Suprapubic skin (tissue), 4 donors: Measurements from ENCODE around the gene HGF. TPM values are rescaled to one million over a fixed set of nuclear protein-coding genes. Genes with fewer than 3 reads are reported as not detected.

Experiments used
- DNase-seq, 2 donors: peaks; one replicate each; pipeline ENCODE4 v3.0.0-alpha.2; 2019; ENCODE audit warnings: low spot score in 2 of 2
- H3K27ac ChIP-seq: fragments of 200-600 bp; sonication (generic); one replicate; pipeline ENCODE4 v1.5.1; 2019
- H3K27me3 ChIP-seq: fragments of 200-600 bp; sonication (generic); one replicate; pipeline ENCODE4 v1.5.1; 2019
- H3K36me3 ChIP-seq: fragments of 200-600 bp; sonication (generic); one replicate; pipeline ENCODE4 v1.5.1; 2019
- H3K4me1 ChIP-seq: fragments of 200-600 bp; sonication (generic); one replicate; pipeline ENCODE4 v1.5.1; 2019
- H3K4me3 ChIP-seq: fragments of 200-600 bp; sonication (generic); one replicate; pipeline ENCODE4 v1.5.1; 2019; ENCODE audit warnings: mild to moderate bottlenecking
- H3K9me3 ChIP-seq: fragments of 200-600 bp; sonication (generic); one replicate; pipeline ENCODE4 v1.5.1; 2019
- CTCF ChIP-seq, 2 donors: fragments of 200-600 bp in 1 of 2; fragments of 450-650 bp in 1 of 2; sonication (generic) in 1 of 2; IDR thresholded peaks; one replicate each; pipeline ENCODE4 v1.5.1; 2016 to 2019; ENCODE audit warnings: antibody characterized with exemption in 2 of 2, mild to moderate bottlenecking in 1 of 2, moderate library complexity in 1 of 2
- EP300 ChIP-seq: sonication (generic); formaldehyde crosslinking; IDR thresholded peaks from one replicate; pipeline ENCODE4 v1.6.1; 2017; ENCODE audit warnings: antibody characterized with exemption
- POLR2A ChIP-seq, 2 donors: fragments of 450-650 bp; IDR thresholded peaks; one replicate each; pipeline ENCODE4 v1.6.1; 2017; ENCODE audit warnings: antibody characterized with exemption in 2 of 2, mild to moderate bottlenecking in 2 of 2, moderate library complexity in 2 of 2
- POLR2AphosphoS5 ChIP-seq, 3 donors: sonication (generic); formaldehyde crosslinking; IDR thresholded peaks; one replicate each; pipeline ENCODE4 v1.6.1; 2017; ENCODE audit warnings: antibody characterized with exemption in 3 of 3
- WGBS: methylation state at CpG from one replicate; pipeline ENCODE4 v1.1.5; 2018; 5-methylcytosine and 5-hydroxymethylcytosine counted together
- total RNA-seq, 4 donors: library from RNA; depleted of rRNA; stranded (reverse); fragments of >200 nt; gene quantifications; one replicate each; pipeline ENCODE4 v1.1.0, GENCODE V29; 2016

HGF gene
- total RNA-seq, 4 donors from 2014 or later: 0.47 to 1.9 (median 0.89) TPM

- Histone ChIP-seq H3K4me3 (no peak overlapping the region), H3K27me3 (no peaks in the 10 kb centered on the region), H3K36me3 (no peaks in the 10 kb centered on the region), H3K4me1 (no peaks in the 10 kb centered on the region), H3K27ac (no peak overlapping the region), H3K9me3 (no peaks in the 10 kb centered on the region)
- WGBS: 40% methylated on average over 2 of the region's 2 CpGs
- no peak for DNase-seq
- TF ChIP-seq POLR2AphosphoS5 (IDR thresholded peaks at IDR 0.05): no peak
- TF ChIP-seq POLR2A (IDR thresholded peaks at IDR 0.05): no peak
- no peak for TF ChIP-seq EP300
- no peak for TF ChIP-seq CTCF (IDR thresholded peaks at IDR 0.05)
These were observed 20.3 kb upstream of the HGF start for GRCh38 chr7:81790120-81790500.

- no peak for DNase-seq
- Histone ChIP-seq H3K27ac (no peak overlapping the region), H3K27me3 (no peaks in the 10 kb centered on the region), H3K4me3 (no peak overlapping the region), H3K4me1 (no peaks in the 10 kb centered on the region), H3K36me3 (no peaks in the 10 kb centered on the region), H3K9me3 (no peaks in the 10 kb centered on the region)
- WGBS: 95% methylated on average over 1 of the region's 1 CpG
- TF ChIP-seq CTCF (IDR thresholded peaks at IDR 0.05) (no peak), EP300 (no peak), POLR2A (IDR thresholded peaks at IDR 0.05) (no peak), POLR2AphosphoS5 (IDR thresholded peaks at IDR 0.05) (no peak)
These were observed 19.7 kb upstream of the HGF start for GRCh38 chr7:81789406-81790119.

- Histone ChIP-seq H3K4me1 (no peaks in the 10 kb centered on the region), H3K36me3 (no peaks in the 10 kb centered on the region), H3K27ac (no peak overlapping the region), H3K9me3 (no peaks in the 10 kb centered on the region), H3K4me3 (no peak overlapping the region), H3K27me3 (no peaks in the 10 kb centered on the region)
- WGBS: 86% methylated on average over 8 of the region's 8 CpGs
- TF ChIP-seq EP300: no peak
- DNase-seq: no peak
These were observed 18.4 kb upstream of the HGF start for GRCh38 chr7:81788246-81788645.

GRCh38 chr7:81783818-81784217 is 14.0 kb upstream of the HGF start:
- TF ChIP-seq EP300 (no peak), POLR2AphosphoS5 (IDR thresholded peaks at IDR 0.05) (no peak), CTCF (IDR thresholded peaks at IDR 0.05) (no peak), POLR2A (IDR thresholded peaks at IDR 0.05) (no peak)
- Histone ChIP-seq H3K4me3 (no peak overlapping the region), H3K9me3 (no peaks in the 10 kb centered on the region), H3K36me3 (no peaks in the 10 kb centered on the region), H3K27ac (no peak overlapping the region), H3K27me3 (no peaks in the 10 kb centered on the region), H3K4me1 (no peaks in the 10 kb centered on the region)
- no peak for DNase-seq

- WGBS: 48% methylated on average over 2 of the region's 2 CpGs
- no peaks in the 10 kb centered on the region for H3K36me3 ChIP-seq
These were observed 11.3 kb upstream of the HGF start for GRCh38 chr7:81780914-81781693.

More at GRCh38 chr7:81780914-81781693, 11.3 kb upstream of the HGF start:
- Histone ChIP-seq H3K27ac (no peak overlapping the region), H3K4me3 (no peak overlapping the region), H3K9me3 (no peaks in the 10 kb centered on the region), H3K4me1 (no peaks in the 10 kb centered on the region), H3K27me3 (no peaks in the 10 kb centered on the region)
- TF ChIP-seq CTCF (IDR thresholded peaks at IDR 0.05) (no peak), POLR2AphosphoS5 (IDR thresholded peaks at IDR 0.05) (no peak), EP300 (no peak), POLR2A (IDR thresholded peaks at IDR 0.05) (no peak)
- no peak for DNase-seq
